ENCODE results near the gene MAP2K2.

MAP2K2 gene

DNA sequence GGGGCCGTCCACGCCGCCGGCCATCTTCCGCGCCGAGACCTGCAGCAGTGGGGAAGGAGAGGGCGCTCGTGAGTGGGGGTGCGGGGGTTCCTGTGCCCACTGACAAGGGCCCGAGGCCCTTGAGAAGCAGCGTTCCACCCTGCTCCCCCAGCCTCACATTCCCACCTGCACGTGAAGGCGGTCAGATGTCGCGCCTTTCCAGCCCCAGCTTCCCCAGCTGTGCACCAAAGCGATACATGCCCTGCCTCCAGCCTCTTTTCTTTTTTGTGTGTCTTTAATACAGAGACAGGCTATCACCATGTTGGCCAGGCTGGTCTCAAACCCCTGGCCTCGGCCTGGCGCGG is 68.7 kb downstream of the MAP2K2 start:
- Histone ChIP-seq H3K4me2 (ENCODE audit: low read depth, low read length, poor library complexity, severe bottlenecking) (no peak overlapping the region), H4K20me1 (ENCODE audit: insufficient read depth, low read length, poor library complexity, severe bottlenecking) (peaks cover 66% of the 10 kb centered on the region), H3K4me3 (ENCODE audit: low read length, poor library complexity, severe bottlenecking) (no peak overlapping the region), H3K9me2 (replicated peaks; ENCODE audit: low read depth, low read length) (no peaks in the 10 kb centered on the region), H3K9me3 (ENCODE audit: insufficient read depth, low read depth, low read length) (no peaks in the 10 kb centered on the region), H2AFZ (ENCODE audit: low read length) (no peak overlapping the region), H3K79me2 (ENCODE audit: insufficient read depth, low read length) (peaks cover 81% of the 10 kb centered on the region), H3K27me3 (ENCODE audit: insufficient read depth, low read length, poor library complexity, severe bottlenecking) (no peaks in the 10 kb centered on the region), H3K4me1 (ENCODE audit: insufficient read depth, low read length, poor library complexity, severe bottlenecking) (no peaks in the 10 kb centered on the region), H3F3A (ENCODE audit: low read depth) (no peaks in the 10 kb centered on the region; the same call in 1 of the 2 replicates), H3K9ac (ENCODE audit: low read depth, low read length, poor library complexity, severe bottlenecking) (no peak overlapping the region), H3K36me3 (ENCODE audit: insufficient read depth, low read length) (peaks cover 46% of the 10 kb centered on the region; the same call in 1 of the 2 replicates)
- TF ChIP-seq EZH2phosphoT487 (IDR thresholded peaks at IDR 0.05; ENCODE audit: borderline replicate concordance), result no peak
- TF ChIP-seq, protein P1, sequence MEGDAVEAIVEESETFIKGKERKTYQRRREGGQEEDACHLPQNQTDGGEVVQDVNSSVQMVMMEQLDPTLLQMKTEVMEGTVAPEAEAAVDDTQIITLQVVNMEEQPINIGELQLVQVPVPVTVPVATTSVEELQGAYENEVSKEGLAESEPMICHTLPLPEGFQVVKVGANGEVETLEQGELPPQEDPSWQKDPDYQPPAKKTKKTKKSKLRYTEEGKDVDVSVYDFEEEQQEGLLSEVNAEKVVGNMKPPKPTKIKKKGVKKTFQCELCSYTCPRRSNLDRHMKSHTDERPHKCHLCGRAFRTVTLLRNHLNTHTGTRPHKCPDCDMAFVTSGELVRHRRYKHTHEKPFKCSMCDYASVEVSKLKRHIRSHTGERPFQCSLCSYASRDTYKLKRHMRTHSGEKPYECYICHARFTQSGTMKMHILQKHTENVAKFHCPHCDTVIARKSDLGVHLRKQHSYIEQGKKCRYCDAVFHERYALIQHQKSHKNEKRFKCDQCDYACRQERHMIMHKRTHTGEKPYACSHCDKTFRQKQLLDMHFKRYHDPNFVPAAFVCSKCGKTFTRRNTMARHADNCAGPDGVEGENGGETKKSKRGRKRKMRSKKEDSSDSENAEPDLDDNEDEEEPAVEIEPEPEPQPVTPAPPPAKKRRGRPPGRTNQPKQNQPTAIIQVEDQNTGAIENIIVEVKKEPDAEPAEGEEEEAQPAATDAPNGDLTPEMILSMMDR (conservative IDR thresholded peaks at IDR 0.05; ENCODE audit: low read length), result no peak

DNA sequence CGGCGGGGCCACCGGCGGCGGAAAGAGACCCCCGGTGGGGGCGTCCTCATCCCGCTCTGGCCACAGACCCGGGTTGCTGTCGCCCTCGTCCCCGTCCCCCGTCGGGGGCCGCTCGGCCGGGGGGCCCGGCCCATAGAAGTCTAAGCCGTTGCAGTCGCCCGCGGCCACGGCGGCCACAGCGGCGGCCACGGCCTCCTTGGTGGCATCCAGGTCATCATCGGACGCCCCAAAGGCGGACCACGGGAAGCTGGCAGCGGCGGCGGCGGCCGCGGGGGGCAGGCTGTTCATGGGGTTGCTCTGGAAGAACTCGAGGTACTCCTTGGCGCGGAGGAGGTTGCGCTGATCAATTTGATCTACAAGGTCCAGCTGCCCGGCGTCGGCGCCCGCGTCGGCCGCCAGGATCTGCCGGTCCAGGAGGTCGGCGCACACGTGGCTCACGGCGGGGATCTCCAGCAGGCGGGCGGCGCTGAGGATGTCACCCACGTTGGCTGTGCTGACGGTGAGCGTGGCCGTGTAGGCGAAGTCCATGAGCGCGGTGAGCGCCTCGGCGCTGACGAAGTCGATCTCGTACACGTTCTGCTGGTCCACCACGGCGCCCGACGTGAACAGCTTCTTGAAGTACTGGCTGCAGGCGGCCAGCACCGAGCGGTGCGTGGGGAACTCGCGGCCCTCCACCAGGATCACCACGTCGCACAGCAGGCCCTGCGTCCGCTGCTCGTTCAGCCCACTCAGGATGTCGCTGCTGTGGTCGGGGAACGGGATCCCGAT is 69.3 kb downstream of the MAP2K2 start:
- no peaks in the 10 kb centered on the region for H3K9me3 ChIP-seq (ENCODE audit: insufficient read depth, low read depth, low read length)
- H3K4me2 ChIP-seq (ENCODE audit: low read depth, low read length, poor library complexity, severe bottlenecking), result no peak overlapping the region
- H3K36me3 ChIP-seq (ENCODE audit: insufficient read depth, low read length), result peaks cover 51% of the 10 kb centered on the region; the same call in 1 of the 2 replicates
- H3F3A ChIP-seq (ENCODE audit: low read depth), result no peaks in the 10 kb centered on the region; the same call in 1 of the 2 replicates
- H3K27me3 ChIP-seq (ENCODE audit: insufficient read depth, low read length, poor library complexity, severe bottlenecking), result no peaks in the 10 kb centered on the region
- H3K9me2 ChIP-seq (replicated peaks; ENCODE audit: low read depth, low read length), result no peaks in the 10 kb centered on the region
- H3K9ac ChIP-seq (ENCODE audit: low read depth, low read length, poor library complexity, severe bottlenecking), result no peak overlapping the region
- peaks cover 80% of the 10 kb centered on the region for H3K79me2 ChIP-seq (ENCODE audit: insufficient read depth, low read length)
- H3K4me1 ChIP-seq (ENCODE audit: insufficient read depth, low read length, poor library complexity, severe bottlenecking), result no peaks in the 10 kb centered on the region
- no peak overlapping the region for H2AFZ ChIP-seq (ENCODE audit: low read length)
- H3K4me3 ChIP-seq (ENCODE audit: low read length, poor library complexity, severe bottlenecking), result no peak overlapping the region
- H4K20me1 ChIP-seq (ENCODE audit: insufficient read depth, low read length, poor library complexity, severe bottlenecking), result peaks cover 64% of the 10 kb centered on the region
- no peak for TF ChIP-seq EZH2phosphoT487 (IDR thresholded peaks at IDR 0.05; ENCODE audit: borderline replicate concordance)
- TF ChIP-seq, protein P1 (conservative IDR thresholded peaks at IDR 0.05; ENCODE audit: low read length), result no peak

DNA sequence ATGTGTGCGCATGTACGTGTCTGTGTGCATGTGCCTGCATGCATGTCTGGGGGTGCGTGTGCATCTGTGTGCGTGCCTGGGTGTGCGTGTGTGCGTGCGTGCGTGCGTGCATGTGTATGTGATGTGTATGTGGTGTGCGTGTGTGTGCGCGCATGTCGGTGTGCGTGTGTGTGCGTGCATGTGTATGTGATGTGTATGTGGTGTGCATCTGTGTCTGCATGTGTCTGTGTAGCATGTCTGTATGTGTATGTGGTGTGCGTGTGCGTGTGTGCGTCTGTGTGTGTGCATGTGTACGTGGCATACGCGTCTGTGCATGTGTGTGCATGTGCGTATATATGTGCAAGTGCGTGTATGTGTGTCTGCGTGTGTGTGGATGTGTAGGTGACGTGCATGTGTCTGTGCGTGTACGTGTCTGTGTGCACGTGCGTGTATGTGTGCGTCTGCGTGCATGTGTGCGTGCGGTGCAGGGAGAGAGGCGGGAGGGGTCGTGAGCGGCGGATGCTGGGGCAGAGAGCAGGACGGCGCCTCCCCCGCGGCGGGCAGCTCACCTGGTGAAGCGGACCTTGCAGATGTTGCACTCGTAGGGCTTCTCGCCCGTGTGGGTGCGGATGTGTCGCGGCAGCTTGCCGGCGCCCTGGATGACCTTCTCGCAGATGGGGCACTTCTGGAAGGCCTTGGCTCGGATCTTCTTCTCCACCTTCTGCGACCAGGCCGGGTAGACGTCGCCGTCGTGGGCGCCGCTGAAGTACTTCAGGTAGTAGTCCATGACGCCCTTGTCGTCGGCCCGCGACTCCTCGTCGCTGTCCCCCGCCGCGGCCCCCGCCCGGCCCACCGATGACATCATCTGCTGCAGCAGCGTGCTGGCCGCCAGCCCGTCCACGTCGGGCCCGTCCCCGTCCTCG is 70.2 kb downstream of the MAP2K2 start:
- Histone ChIP-seq H3K79me2 (ENCODE audit: insufficient read depth, low read length) (peaks cover 78% of the 10 kb centered on the region), H3K9me3 (ENCODE audit: insufficient read depth, low read depth, low read length) (no peaks in the 10 kb centered on the region), H3K4me2 (ENCODE audit: low read depth, low read length, poor library complexity, severe bottlenecking) (no peak overlapping the region), H3K9me2 (replicated peaks; ENCODE audit: low read depth, low read length) (no peaks in the 10 kb centered on the region), H3K27me3 (ENCODE audit: insufficient read depth, low read length, poor library complexity, severe bottlenecking) (no peaks in the 10 kb centered on the region), H3F3A (ENCODE audit: low read depth) (no peaks in the 10 kb centered on the region; the same call in 1 of the 2 replicates), H3K4me3 (ENCODE audit: low read length, poor library complexity, severe bottlenecking) (no peak overlapping the region), H3K9ac (ENCODE audit: low read depth, low read length, poor library complexity, severe bottlenecking) (no peak overlapping the region), H2AFZ (ENCODE audit: low read length) (no peak overlapping the region), H3K4me1 (ENCODE audit: insufficient read depth, low read length, poor library complexity, severe bottlenecking) (no peaks in the 10 kb centered on the region), H3K36me3 (ENCODE audit: insufficient read depth, low read length) (peaks cover 59% of the 10 kb centered on the region; the same call in 1 of the 2 replicates), H4K20me1 (ENCODE audit: insufficient read depth, low read length, poor library complexity, severe bottlenecking) (peaks cover 60% of the 10 kb centered on the region)
- TF ChIP-seq, protein P1 (conservative IDR thresholded peaks at IDR 0.05; ENCODE audit: low read length), result no peak
- TF ChIP-seq EZH2phosphoT487 (IDR thresholded peaks at IDR 0.05; ENCODE audit: borderline replicate concordance), result no peak

Measured in Loucy (cell line).